NCI-H1436 treated with DMSO at 0.1 percent for 48 hours (cell line): Measurements from ENCODE around the gene LTBP3.
"Not testable (repeated sequence)": the region's sequence is repeated elsewhere in the genome, so short reads cannot be mapped to it uniquely, and the experiment has no call there.

ENCODE experiments used
- DNase-seq: peaks from one replicate; lab custom pipeline; 2025; lab: John Stamatoyannopoulos, UW

LTBP3 gene

GRCh38 chr11:65571420-65571819 lies 13.3 kb upstream of the LTBP3 start:
- no peak for DNase-seq

GRCh38 chr11:65569973-65570918 lies 12.1 kb upstream of the LTBP3 start, which contains the start of gene ZNRD2:
Gene ZNRD2, plus strand, starts transcription at chr11:65570477. Its CDS starts 15 bp downstream, at chr11:65570492.
- DNase-seq, result peak; percentile 67

- no peak for DNase-seq
These were observed 11.2 kb upstream of the LTBP3 start for GRCh38 chr11:65569164-65569972.

GRCh38 chr11:65565624-65566453 lies 7.7 kb upstream of the LTBP3 start:
- DNase-seq, result no peak

- DNase-seq, result not testable (repeated sequence)
These were observed 6.9 kb upstream of the LTBP3 start for GRCh38 chr11:65564879-65565559.

- no peak for DNase-seq
These were observed 5.4 kb upstream of the LTBP3 start for GRCh38 chr11:65563601-65564000.

GRCh38 chr11:65562788-65563187 lies 4.6 kb upstream of the LTBP3 start:
- no peak for DNase-seq

- no peak for DNase-seq
These were observed 3.9 kb upstream of the LTBP3 start for GRCh38 chr11:65562020-65562419.

- no peak for DNase-seq
These were observed 2.6 kb upstream of the LTBP3 start for GRCh38 chr11:65560555-65561418.

- no peak for DNase-seq
These were observed 1.9 kb upstream of the LTBP3 start for GRCh38 chr11:65559951-65560537.

- no peak for DNase-seq
These were observed 1.4 kb upstream of the LTBP3 start for GRCh38 chr11:65559535-65559934.

- DNase-seq, result no peak
These were observed 861 bp upstream of the LTBP3 start for GRCh38 chr11:65558930-65559509.

GRCh38 chr11:65557280-65558001 lies 718 bp downstream of the LTBP3 start:
- no peak for DNase-seq

GRCh38 chr11:65556470-65557279 lies 1.5 kb downstream of the LTBP3 start:
- DNase-seq, result no peak

- DNase-seq, result no peak
These were observed 2.4 kb downstream of the LTBP3 start for GRCh38 chr11:65555693-65556231.

- DNase-seq, result no peak
These were observed 3.2 kb downstream of the LTBP3 start for GRCh38 chr11:65554842-65555430.

- DNase-seq, result no peak
These were observed 3.9 kb downstream of the LTBP3 start for GRCh38 chr11:65554057-65554818.
